HEK293 (cell line): ENCODE results near the gene KCNF1.

ENCODE experiments used
- CTCF ChIA-PET: fragments of 350-600 bp; formaldehyde crosslinking; extraction: SDS; loops from one replicate; lab custom pipeline; 2021; ENCODE audit warnings: antibody characterized with exemption; lab: Yijun Ruan, JAX
- POLR2A ChIA-PET: fragments of 300-600 bp; formaldehyde crosslinking; extraction: SDS; loops from one replicate; lab custom pipeline; 2020; ENCODE audit warnings: antibody characterized with exemption, inconsistent platforms; lab: Yijun Ruan, JAX
- H3K27ac ChIP-seq: fragments of 200-500 bp; sonication (Bioruptor generic); 2 replicates; pipeline ENCODE4 v1.5.1; 2014; ENCODE audit warnings: low read depth, low read length, control low read depth, inconsistent platforms; ENCODE audit errors: extremely low read depth
- H3K36me3 ChIP-seq, 2 experiments: fragments of 200-500 bp in 1 of 2; sonication (Bioruptor generic) in 1 of 2; 1 replicate in 1 of 2; 2 replicates in 1 of 2; pipeline ENCODE4 v1.5.1; 2014 to 2017; ENCODE audit warnings: inconsistent platforms in 2 of 2, low read length in 2 of 2; ENCODE audit not compliant: control insufficient read depth in 2 of 2, insufficient read depth in 1 of 2
- H3K4me1 ChIP-seq: fragments of 200-500 bp; sonication (Bioruptor generic); 2 replicates; pipeline ENCODE4 v1.5.1; 2014; ENCODE audit warnings: mild to moderate bottlenecking, low read length, inconsistent platforms; ENCODE audit not compliant: control insufficient read depth, insufficient read depth
- H3K4me3 ChIP-seq: 2 replicates; pipeline ENCODE4 v1.5.1; 2011; ENCODE audit warnings: low read depth, mild to moderate bottlenecking, control low read depth, low read length, moderate library complexity
- H3K9me3 ChIP-seq: fragments of 200-500 bp; sonication (Bioruptor generic); 2 replicates; pipeline ENCODE4 v1.5.1; 2014; ENCODE audit warnings: low read depth, low read length, inconsistent platforms; ENCODE audit not compliant: control insufficient read depth, insufficient read depth
- KLF16 ChIP-seq: fragments of 450-650 bp; formaldehyde crosslinking; IDR thresholded peaks from 2 replicates; pipeline ENCODE4 v1.5.1; 2017; ENCODE audit warnings: missing biosample characterization, missing genetic modification characterization
- OSR2 ChIP-seq: fragments of 450-650 bp; formaldehyde crosslinking; IDR thresholded peaks from 2 replicates; pipeline ENCODE4 v1.5.1; 2016; ENCODE audit warnings: missing biosample characterization, missing genetic modification characterization
- SETDB1 ChIP-seq: IDR thresholded peaks from one replicate; pipeline ENCODE4 v1.6.1; 2017; ENCODE audit warnings: mild to moderate bottlenecking, low read length, moderate library complexity, mixed read lengths; ENCODE audit not compliant: insufficient read length
- TRIM28 ChIP-seq: IDR thresholded peaks from 2 replicates; pipeline ENCODE4 v1.6.1; 2011; ENCODE audit warnings: low read length, control low read depth, borderline replicate concordance
- ZFHX2 ChIP-seq: fragments of 450-650 bp; formaldehyde crosslinking; conservative IDR thresholded peaks from 2 replicates; pipeline ENCODE4 v1.5.1; 2016; ENCODE audit warnings: missing biosample characterization, missing genetic modification characterization
- ZNF114 ChIP-seq: fragments of 450-650 bp; formaldehyde crosslinking; IDR thresholded peaks from 2 replicates; pipeline ENCODE4 v1.5.0; 2017; ENCODE audit warnings: missing biosample characterization, missing genetic modification characterization
- ZNF155 ChIP-seq: fragments of 450-650 bp; formaldehyde crosslinking; IDR thresholded peaks from 2 replicates; pipeline ENCODE4 v1.5.1; 2016; ENCODE audit warnings: missing biosample characterization, missing genetic modification characterization
- ZNF174 ChIP-seq: fragments of 450-650 bp; formaldehyde crosslinking; IDR thresholded peaks from 2 replicates; pipeline ENCODE4 v1.5.0; 2017; ENCODE audit warnings: missing biosample characterization, mild to moderate bottlenecking, missing genetic modification characterization
- ZNF211 ChIP-seq: fragments of 450-650 bp; formaldehyde crosslinking; IDR thresholded peaks from 2 replicates; pipeline ENCODE4 v1.5.1; 2016; ENCODE audit warnings: low read depth, missing biosample characterization, missing genetic modification characterization
- ZNF510 ChIP-seq: fragments of 450-650 bp; formaldehyde crosslinking; IDR thresholded peaks from 2 replicates; pipeline ENCODE4 v1.5.1; 2018; ENCODE audit warnings: mild to moderate bottlenecking, missing genetic modification characterization, missing biosample characterization; ENCODE audit not compliant: insufficient replicate concordance
- ZNF768 ChIP-seq: fragments of 450-650 bp; formaldehyde crosslinking; IDR thresholded peaks from 2 replicates; pipeline ENCODE4 v1.5.1; 2018; ENCODE audit warnings: missing biosample characterization, mild to moderate bottlenecking, missing genetic modification characterization
- TF ChIP-seq, protein P1 (sequence below): fragments of 450-650 bp; formaldehyde crosslinking; IDR thresholded peaks from 2 replicates; pipeline ENCODE4 v1.5.1; 2016; ENCODE audit warnings: missing biosample characterization, missing genetic modification characterization
- TF ChIP-seq, protein P2 (sequence below): fragments of 450-650 bp; formaldehyde crosslinking; IDR thresholded peaks from 2 replicates; pipeline ENCODE4 v1.5.1; 2017; ENCODE audit warnings: missing biosample characterization, missing genetic modification characterization
- TF ChIP-seq, protein P3 (sequence below): fragments of 450-650 bp; formaldehyde crosslinking; IDR thresholded peaks from 2 replicates; pipeline ENCODE4 v1.5.1; 2016; ENCODE audit warnings: missing biosample characterization, missing genetic modification characterization
- TF ChIP-seq, protein P4 (sequence below): fragments of 450-650 bp; formaldehyde crosslinking; conservative IDR thresholded peaks from 2 replicates; pipeline ENCODE4 v1.5.1; 2016; ENCODE audit warnings: low read depth, missing biosample characterization, missing genetic modification characterization
- TF ChIP-seq, protein P5 (sequence below): fragments of 450-650 bp; formaldehyde crosslinking; IDR thresholded peaks from 2 replicates; pipeline ENCODE4 v1.5.1; 2016; ENCODE audit warnings: missing biosample characterization, missing genetic modification characterization

KCNF1 gene

DNA sequence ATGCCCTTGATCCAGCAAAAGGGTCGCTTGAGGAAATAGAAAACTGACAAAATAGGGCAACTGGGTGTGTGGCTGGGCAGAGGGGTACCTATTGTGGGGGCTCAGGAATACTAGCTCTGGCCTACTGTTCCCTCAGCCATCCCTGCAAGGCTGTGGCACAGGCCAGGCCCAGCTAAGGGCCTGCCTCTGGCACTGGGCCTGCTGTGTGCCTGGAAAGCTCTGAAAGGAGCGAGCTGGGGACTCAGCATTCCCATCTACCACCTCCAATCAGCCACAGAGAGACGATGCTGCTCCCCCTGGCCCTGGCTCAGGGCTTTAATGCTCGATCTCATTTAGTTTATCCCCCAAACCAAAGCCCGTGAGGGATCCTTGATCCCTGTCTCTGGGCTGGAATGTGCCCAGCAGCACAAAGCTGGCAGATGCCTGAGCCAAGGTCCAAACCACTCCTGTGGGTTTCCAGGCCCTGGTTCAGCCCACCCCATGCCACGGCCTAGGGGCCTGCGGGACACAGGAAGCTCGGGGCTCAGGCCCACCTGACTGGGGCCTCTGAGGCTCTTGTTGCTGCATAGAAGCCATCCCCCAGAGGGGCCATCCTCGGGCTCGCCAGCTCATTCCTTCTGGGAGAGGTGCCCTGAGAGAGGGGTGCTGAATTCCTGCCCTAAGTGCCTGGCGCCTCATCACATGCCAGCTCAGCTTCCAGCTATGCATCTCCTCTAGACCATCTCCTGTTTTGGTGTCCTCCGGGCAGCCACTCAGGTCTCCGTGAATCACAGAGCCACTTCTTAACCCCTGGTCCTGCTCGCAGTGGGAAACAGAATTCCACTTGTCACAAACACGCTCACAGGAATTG lies 43.0 kb upstream of the KCNF1 start:
- ChIA-PET CTCF (interaction anchor here (0.5 to 0.7 kb wide), 2 partner anchors 35 to 543 kb away, joined by 3 to 4 read pairs; no protein-coding TSS in a partner anchor), POLR2A (no interaction called here)
- Histone ChIP-seq H3K4me1 (no peaks in the 10 kb centered on the region), H3K36me3 (no peaks in the 10 kb centered on the region), H3K4me3 (no peak overlapping the region), H3K27ac (no peak overlapping the region), H3K9me3 (no peaks in the 10 kb centered on the region)
- TF ChIP-seq KLF16 (no peak), OSR2 (tag by site-specific recombination) (no peak), ZNF510 (tag by site-specific recombination) (no peak), ZNF155 (tag by site-specific recombination) (no peak), ZNF768 (tag by site-specific recombination) (no peak)
- TF ChIP-seq, protein P1, sequence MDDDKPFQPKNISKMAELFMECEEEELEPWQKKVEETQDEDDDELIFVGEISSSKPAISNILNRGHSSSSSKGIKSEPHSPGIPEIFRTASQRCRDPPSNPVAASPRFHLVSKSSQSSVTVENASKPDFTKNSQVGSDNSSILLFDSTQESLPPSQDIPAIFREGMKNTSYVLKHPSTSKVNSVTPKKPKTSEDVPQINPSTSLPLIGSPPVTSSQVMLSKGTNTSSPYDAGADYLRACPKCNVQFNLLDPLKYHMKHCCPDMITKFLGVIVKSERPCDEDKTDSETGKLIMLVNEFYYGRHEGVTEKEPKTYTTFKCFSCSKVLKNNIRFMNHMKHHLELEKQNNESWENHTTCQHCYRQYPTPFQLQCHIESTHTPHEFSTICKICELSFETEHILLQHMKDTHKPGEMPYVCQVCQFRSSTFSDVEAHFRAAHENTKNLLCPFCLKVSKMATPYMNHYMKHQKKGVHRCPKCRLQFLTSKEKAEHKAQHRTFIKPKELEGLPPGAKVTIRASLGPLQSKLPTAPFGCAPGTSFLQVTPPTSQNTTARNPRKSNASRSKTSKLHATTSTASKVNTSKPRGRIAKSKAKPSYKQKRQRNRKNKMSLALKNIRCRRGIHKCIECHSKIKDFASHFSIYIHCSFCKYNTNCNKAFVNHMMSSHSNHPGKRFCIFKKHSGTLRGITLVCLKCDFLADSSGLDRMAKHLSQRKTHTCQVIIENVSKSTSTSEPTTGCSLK = no peak
- TF ChIP-seq, protein P2, sequence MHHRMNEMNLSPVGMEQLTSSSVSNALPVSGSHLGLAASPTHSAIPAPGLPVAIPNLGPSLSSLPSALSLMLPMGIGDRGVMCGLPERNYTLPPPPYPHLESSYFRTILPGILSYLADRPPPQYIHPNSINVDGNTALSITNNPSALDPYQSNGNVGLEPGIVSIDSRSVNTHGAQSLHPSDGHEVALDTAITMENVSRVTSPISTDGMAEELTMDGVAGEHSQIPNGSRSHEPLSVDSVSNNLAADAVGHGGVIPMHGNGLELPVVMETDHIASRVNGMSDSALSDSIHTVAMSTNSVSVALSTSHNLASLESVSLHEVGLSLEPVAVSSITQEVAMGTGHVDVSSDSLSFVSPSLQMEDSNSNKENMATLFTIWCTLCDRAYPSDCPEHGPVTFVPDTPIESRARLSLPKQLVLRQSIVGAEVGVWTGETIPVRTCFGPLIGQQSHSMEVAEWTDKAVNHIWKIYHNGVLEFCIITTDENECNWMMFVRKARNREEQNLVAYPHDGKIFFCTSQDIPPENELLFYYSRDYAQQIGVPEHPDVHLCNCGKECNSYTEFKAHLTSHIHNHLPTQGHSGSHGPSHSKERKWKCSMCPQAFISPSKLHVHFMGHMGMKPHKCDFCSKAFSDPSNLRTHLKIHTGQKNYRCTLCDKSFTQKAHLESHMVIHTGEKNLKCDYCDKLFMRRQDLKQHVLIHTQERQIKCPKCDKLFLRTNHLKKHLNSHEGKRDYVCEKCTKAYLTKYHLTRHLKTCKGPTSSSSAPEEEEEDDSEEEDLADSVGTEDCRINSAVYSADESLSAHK (tag by site-specific recombination) = no peak

DNA sequence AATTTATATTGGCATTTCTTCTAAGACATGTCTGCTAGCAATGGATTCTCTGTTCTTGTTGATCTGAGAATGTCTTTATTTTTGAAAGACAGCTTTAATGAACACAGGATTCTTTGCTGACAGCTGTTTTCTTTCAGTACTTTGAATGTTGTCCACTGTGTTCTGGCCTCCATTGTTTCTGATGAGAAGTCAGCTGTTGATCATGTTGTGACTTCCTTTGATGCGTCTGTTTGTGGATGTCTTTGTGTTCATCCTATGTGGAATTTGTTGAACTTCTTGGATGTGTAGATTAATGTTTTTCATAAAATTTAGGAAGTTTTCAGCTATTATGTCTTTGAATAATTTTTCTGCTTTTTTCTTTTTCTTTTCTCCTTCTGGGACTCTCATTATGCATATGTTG lies 39.8 kb upstream of the KCNF1 start:
- TF ChIP-seq, protein P3, sequence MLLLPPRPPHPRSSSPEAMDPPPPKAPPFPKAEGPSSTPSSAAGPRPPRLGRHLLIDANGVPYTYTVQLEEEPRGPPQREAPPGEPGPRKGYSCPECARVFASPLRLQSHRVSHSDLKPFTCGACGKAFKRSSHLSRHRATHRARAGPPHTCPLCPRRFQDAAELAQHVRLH (tag by site-specific recombination) = no peak
- peak; percentile 83 for TF ChIP-seq SETDB1
- peak; percentile 78 for TF ChIP-seq TRIM28
- Histone ChIP-seq H3K9me3 (no peaks in the 10 kb centered on the region), H3K27ac (no peak overlapping the region), H3K4me1 (no peaks in the 10 kb centered on the region), H3K4me3 (no peak overlapping the region), H3K36me3 (no peaks in the 10 kb centered on the region)
- ChIA-PET CTCF (interaction anchor here (0.6 to 1.9 kb wide), 2 partner anchors 39 to 1589 kb away, joined by 4 to 5 read pairs; no protein-coding TSS in a partner anchor), POLR2A (no interaction called here)

DNA sequence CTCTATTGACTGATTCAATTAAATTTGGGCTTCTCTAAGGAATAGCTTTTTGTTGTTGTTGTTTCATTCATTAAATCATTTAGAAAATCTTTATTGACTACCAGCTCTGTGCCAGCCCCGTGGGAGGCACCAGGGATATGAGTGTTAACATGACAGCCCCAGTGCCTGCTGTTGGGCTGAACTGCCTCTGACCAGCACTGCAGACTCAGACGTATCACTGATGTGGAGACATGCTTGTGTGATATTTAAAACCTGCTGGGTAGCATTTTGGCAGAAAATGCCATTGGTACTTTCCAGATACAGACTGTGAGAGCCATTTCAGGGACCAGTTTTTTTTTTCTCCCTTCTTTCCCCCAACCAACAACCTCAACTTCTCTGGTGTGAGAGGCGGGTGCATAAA lies 38.6 kb upstream of the KCNF1 start:
- Histone ChIP-seq H3K4me3 (no peak overlapping the region), H3K27ac (no peak overlapping the region), H3K36me3 (no peaks in the 10 kb centered on the region)
- POLR2A ChIA-PET = no interaction called here
- TF ChIP-seq, protein P4, sequence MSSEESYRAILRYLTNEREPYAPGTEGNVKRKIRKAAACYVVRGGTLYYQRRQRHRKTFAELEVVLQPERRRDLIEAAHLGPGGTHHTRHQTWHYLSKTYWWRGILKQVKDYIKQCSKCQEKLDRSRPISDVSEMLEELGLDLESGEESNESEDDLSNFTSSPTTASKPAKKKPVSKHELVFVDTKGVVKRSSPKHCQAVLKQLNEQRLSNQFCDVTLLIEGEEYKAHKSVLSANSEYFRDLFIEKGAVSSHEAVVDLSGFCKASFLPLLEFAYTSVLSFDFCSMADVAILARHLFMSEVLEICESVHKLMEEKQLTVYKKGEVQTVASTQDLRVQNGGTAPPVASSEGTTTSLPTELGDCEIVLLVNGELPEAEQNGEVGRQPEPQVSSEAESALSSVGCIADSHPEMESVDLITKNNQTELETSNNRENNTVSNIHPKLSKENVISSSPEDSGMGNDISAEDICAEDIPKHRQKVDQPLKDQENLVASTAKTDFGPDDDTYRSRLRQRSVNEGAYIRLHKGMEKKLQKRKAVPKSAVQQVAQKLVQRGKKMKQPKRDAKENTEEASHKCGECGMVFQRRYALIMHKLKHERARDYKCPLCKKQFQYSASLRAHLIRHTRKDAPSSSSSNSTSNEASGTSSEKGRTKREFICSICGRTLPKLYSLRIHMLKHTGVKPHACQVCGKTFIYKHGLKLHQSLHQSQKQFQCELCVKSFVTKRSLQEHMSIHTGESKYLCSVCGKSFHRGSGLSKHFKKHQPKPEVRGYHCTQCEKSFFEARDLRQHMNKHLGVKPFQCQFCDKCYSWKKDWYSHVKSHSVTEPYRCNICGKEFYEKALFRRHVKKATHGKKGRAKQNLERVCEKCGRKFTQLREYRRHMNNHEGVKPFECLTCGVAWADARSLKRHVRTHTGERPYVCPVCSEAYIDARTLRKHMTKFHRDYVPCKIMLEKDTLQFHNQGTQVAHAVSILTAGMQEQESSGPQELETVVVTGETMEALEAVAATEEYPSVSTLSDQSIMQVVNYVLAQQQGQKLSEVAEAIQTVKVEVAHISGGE (tag by site-specific recombination) = no peak
- TF ChIP-seq ZFHX2 (tag by site-specific recombination) (no peak), ZNF114 (tag by site-specific recombination) (no peak), ZNF211 (tag by site-specific recombination) (no peak), ZNF174 (tag by site-specific recombination) (no peak)
- TF ChIP-seq, protein P5, sequence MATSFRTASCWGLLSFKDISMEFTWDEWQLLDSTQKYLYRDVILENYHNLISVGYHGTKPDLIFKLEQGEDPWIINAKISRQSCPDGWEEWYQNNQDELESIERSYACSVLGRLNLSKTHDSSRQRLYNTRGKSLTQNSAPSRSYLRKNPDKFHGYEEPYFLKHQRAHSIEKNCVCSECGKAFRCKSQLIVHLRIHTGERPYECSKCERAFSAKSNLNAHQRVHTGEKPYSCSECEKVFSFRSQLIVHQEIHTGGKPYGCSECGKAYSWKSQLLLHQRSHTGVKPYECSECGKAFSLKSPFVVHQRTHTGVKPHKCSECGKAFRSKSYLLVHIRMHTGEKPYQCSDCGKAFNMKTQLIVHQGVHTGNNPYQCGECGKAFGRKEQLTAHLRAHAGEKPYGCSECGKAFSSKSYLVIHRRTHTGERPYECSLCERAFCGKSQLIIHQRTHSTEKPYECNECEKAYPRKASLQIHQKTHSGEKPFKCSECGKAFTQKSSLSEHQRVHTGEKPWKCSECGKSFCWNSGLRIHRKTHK (tag by site-specific recombination) = no peak
- TF ChIP-seq, all 188 proteins: peak for 0
- no peaks in the 10 kb centered on the region for H3K4me1 ChIP-seq
- H3K9me3 ChIP-seq = no peaks in the 10 kb centered on the region
- CTCF ChIA-PET = interaction anchor here (1.0 kb wide), 1 partner anchor 37 kb away, joined by 3 read pairs; no protein-coding TSS in a partner anchor
